ENCODE data around the gene BABAM2. TPM values are rescaled to one million over a fixed set of nuclear protein-coding genes. Genes with fewer than 3 reads are reported as not detected.

Gene BABAM2
- total RNA-seq, 1 experiment from 2014 or later: 16.3 TPM

DNA sequence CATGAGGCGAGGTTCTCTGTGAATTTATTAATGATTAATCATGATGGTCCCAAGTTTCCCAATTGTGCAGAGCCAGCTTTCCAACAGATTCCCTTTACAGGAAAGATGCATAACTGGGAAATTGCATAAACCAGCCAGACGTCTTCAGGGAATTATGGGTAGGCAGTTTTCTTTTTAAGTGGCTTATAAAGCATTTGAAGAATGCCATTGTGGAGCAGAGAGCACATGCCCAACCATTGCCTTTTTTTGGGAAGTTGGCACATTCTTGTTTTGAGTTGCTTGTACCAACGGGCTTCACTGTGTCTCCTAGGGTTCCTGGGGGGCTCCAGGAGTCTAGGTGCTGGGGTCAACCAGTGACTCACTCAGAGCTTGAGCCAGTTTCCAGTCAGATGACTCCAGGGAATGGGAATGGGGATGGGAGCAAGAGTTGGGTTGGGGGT is 270.5 kb downstream of the BABAM2 start:
- Histone ChIP-seq H2AFZ (ENCODE audit: low read length) (no peak overlapping the region), H3K4me2 (ENCODE audit: low read length) (no peak overlapping the region), H3K9ac (ENCODE audit: low read length) (no peak overlapping the region), H4K20me1 (ENCODE audit: low read length) (no peaks in the 10 kb centered on the region), H3K79me2 (ENCODE audit: low read length) (no peaks in the 10 kb centered on the region), H3K9me3 (ENCODE audit: low read length) (peaks cover 1% of the 10 kb centered on the region; the same call in 1 of the 2 replicates), H3K4me3 (ENCODE audit: low read length) (no peak overlapping the region), H3F3A (ENCODE audit: low read length, unreplicated experiment) (no peaks in the 10 kb centered on the region), H3K27ac (ENCODE audit: low read length) (no peak overlapping the region), H3K36me3 (ENCODE audit: low read depth, low read length) (peaks cover 1% of the 10 kb centered on the region; the same call in 1 of the 2 replicates), H3K27me3 (ENCODE audit: low read length) (no peaks in the 10 kb centered on the region), H3K4me1 (ENCODE audit: insufficient read depth, low read length) (no peaks in the 10 kb centered on the region), H3K9me2 (replicated peaks; ENCODE audit: low read length) (no peaks in the 10 kb centered on the region)
- CTCF ChIA-PET: no interaction called here
- POLR2A ChIA-PET (ENCODE audit: unreplicated experiment): no interaction called here
- no peak for ATAC-seq
- no TSS peak for BruUV-seq (replicated peaks)
- peak; percentile 14 for DNase-seq
- TF ChIP-seq EZH2phosphoT487 (IDR thresholded peaks at IDR 0.05; ENCODE audit: borderline replicate concordance, low read length) (no peak), EZH2 (IDR thresholded peaks at IDR 0.05; ENCODE audit: low read length, unreplicated experiment) (no peak)
- TF ChIP-seq, protein P1, sequence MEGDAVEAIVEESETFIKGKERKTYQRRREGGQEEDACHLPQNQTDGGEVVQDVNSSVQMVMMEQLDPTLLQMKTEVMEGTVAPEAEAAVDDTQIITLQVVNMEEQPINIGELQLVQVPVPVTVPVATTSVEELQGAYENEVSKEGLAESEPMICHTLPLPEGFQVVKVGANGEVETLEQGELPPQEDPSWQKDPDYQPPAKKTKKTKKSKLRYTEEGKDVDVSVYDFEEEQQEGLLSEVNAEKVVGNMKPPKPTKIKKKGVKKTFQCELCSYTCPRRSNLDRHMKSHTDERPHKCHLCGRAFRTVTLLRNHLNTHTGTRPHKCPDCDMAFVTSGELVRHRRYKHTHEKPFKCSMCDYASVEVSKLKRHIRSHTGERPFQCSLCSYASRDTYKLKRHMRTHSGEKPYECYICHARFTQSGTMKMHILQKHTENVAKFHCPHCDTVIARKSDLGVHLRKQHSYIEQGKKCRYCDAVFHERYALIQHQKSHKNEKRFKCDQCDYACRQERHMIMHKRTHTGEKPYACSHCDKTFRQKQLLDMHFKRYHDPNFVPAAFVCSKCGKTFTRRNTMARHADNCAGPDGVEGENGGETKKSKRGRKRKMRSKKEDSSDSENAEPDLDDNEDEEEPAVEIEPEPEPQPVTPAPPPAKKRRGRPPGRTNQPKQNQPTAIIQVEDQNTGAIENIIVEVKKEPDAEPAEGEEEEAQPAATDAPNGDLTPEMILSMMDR (conservative IDR thresholded peaks at IDR 0.05; ENCODE audit: low read depth, low read length): no peak
- intact Hi-C loops (cut with micrococcal nuclease): no loop called here

- no peaks in the 10 kb centered on the region for H3K27me3 ChIP-seq (ENCODE audit: low read length)
- no peaks in the 10 kb centered on the region for H3F3A ChIP-seq (ENCODE audit: low read length, unreplicated experiment)
- no peaks in the 10 kb centered on the region for H3K9me2 ChIP-seq (replicated peaks; ENCODE audit: low read length)
- no peaks in the 10 kb centered on the region for H4K20me1 ChIP-seq (ENCODE audit: low read length)
- no peak overlapping the region for H3K27ac ChIP-seq (ENCODE audit: low read length)
- H3K4me2 ChIP-seq (ENCODE audit: low read length): no peak overlapping the region
- ChIA-PET POLR2A (ENCODE audit: unreplicated experiment) (no interaction called here), CTCF (no interaction called here)
- no peaks in the 10 kb centered on the region for H3K79me2 ChIP-seq (ENCODE audit: low read length)
- DNase-seq (no peak), ATAC-seq (no peak)
- H3K4me3 ChIP-seq (ENCODE audit: low read length): no peak overlapping the region
- H3K9ac ChIP-seq (ENCODE audit: low read length): no peak overlapping the region
- H2AFZ ChIP-seq (ENCODE audit: low read length): no peak overlapping the region
- no peaks in the 10 kb centered on the region for H3K9me3 ChIP-seq (ENCODE audit: low read length)
- intact Hi-C loops (cut with micrococcal nuclease): no loop called here
- no TSS peak for BruUV-seq (replicated peaks)
- H3K4me1 ChIP-seq (ENCODE audit: insufficient read depth, low read length): peaks cover 2% of the 10 kb centered on the region; the same call in 1 of the 2 replicates
- TF ChIP-seq, protein P1 (conservative IDR thresholded peaks at IDR 0.05; ENCODE audit: low read depth, low read length): no peak
- TF ChIP-seq EZH2phosphoT487 (IDR thresholded peaks at IDR 0.05; ENCODE audit: borderline replicate concordance, low read length) (no peak), EZH2 (IDR thresholded peaks at IDR 0.05; ENCODE audit: low read length, unreplicated experiment) (no peak)
- H3K36me3 ChIP-seq (ENCODE audit: low read depth, low read length): no peaks in the 10 kb centered on the region
Measured at GRCh38 chr2:28161466-28161865, 270.9 kb downstream of the BABAM2 start.

DNA sequence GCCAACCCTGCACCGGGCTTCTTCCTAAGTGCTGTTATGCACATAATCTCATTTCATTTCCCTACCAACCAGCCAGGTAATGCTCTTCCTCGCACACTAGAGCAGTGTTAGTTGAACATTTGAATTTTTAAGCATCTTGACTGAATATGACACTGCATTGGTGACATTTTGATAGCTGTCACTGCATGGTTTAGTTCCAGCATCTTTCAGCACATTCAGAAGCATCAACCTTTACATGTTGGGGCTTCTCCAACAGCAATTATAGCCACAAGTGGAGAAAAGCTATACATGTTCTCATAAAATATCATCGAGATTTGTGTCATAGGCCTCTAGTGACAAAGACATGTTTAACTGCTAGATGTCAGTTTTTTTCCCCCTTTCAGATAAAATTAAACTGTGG is 272.0 kb downstream of the BABAM2 start:
- intact Hi-C loops (cut with micrococcal nuclease): no loop called here
- ATAC-seq: no peak
- Histone ChIP-seq H3K9me3 (ENCODE audit: low read length) (no peaks in the 10 kb centered on the region), H2AFZ (ENCODE audit: low read length) (no peak overlapping the region), H3K4me1 (ENCODE audit: insufficient read depth, low read length) (peaks cover 10% of the 10 kb centered on the region), H3K4me3 (ENCODE audit: low read length) (no peak overlapping the region), H3K9me2 (replicated peaks; ENCODE audit: low read length) (no peaks in the 10 kb centered on the region), H4K20me1 (ENCODE audit: low read length) (no peaks in the 10 kb centered on the region), H3F3A (ENCODE audit: low read length, unreplicated experiment) (no peaks in the 10 kb centered on the region), H3K79me2 (ENCODE audit: low read length) (no peaks in the 10 kb centered on the region), H3K4me2 (ENCODE audit: low read length) (no peak overlapping the region), H3K27ac (ENCODE audit: low read length) (no peak overlapping the region), H3K9ac (ENCODE audit: low read length) (no peak overlapping the region), H3K36me3 (ENCODE audit: low read depth, low read length) (no peaks in the 10 kb centered on the region), H3K27me3 (ENCODE audit: low read length) (no peaks in the 10 kb centered on the region)
- ChIA-PET CTCF (no interaction called here), POLR2A (ENCODE audit: unreplicated experiment) (no interaction called here)
- TF ChIP-seq, protein P1 (conservative IDR thresholded peaks at IDR 0.05; ENCODE audit: low read depth, low read length): no peak
- TF ChIP-seq EZH2phosphoT487 (IDR thresholded peaks at IDR 0.05; ENCODE audit: borderline replicate concordance, low read length) (no peak), EZH2 (IDR thresholded peaks at IDR 0.05; ENCODE audit: low read length, unreplicated experiment) (no peak)
- no TSS peak for BruUV-seq (replicated peaks)
- DNase-seq: no peak

Data from PC-3 (cell line).